PC-3 (cell line): ENCODE measurements around the gene EHMT1. TPM values are rescaled to one million over a fixed set of nuclear protein-coding genes. Genes with fewer than 3 reads are reported as not detected.

ENCODE experiments used
- ATAC-seq: fragments of 200-7000 bp; cut with Tn5 transposase; 2 replicates; pipeline ENCODE4 v1.9.1; 2020; ENCODE audit warnings: mild to moderate bottlenecking, moderate library complexity
- BruUV-seq: library from RNA; stranded (reverse); fragments of 400-500 nt; replicated peaks from 2 replicates; lab custom pipeline; 2021; lab: Mats Ljungman, UMichigan
- CTCF ChIA-PET: fragments of 300-600 bp; sonication (Branson Sonifier 250); formaldehyde crosslinking; loops from one replicate; lab custom pipeline; 2022; ENCODE audit warnings: antibody characterized with exemption; lab: Charles Lee
- POLR2A ChIA-PET: fragments of 300-600 bp; sonication (Branson Sonifier 250); formaldehyde crosslinking; loops from one replicate; lab custom pipeline; 2022; ENCODE audit warnings: antibody characterized with exemption; ENCODE audit not compliant: unreplicated experiment; lab: Charles Lee
- DNase-seq: peaks from one replicate; pipeline ENCODE4 v3.0.0-alpha.2; 2015
- H2AFZ ChIP-seq: fragments of 300-600 bp; sonication (generic); 2 replicates; pipeline ENCODE4 v1.6.0; 2016; ENCODE audit warnings: antibody characterized with exemption, low read length
- H3F3A ChIP-seq: fragments of 300-600 bp; sonication (generic); one replicate; pipeline ENCODE4 v1.6.0; 2017; ENCODE audit warnings: antibody characterized with exemption, low read length, control low read depth, mild to moderate bottlenecking; ENCODE audit not compliant: unreplicated experiment
- H3K27ac ChIP-seq: fragments of 300-600 bp; sonication (generic); 2 replicates; pipeline ENCODE4 v1.5.1; 2016; ENCODE audit warnings: mild to moderate bottlenecking, low read length
- H3K27me3 ChIP-seq: fragments of 300-600 bp; sonication (generic); 2 replicates; pipeline ENCODE4 v1.6.1; 2016; ENCODE audit warnings: low read length, mixed read lengths
- H3K36me3 ChIP-seq: fragments of 300-600 bp; sonication (generic); 2 replicates; pipeline ENCODE4 v1.6.1; 2016; ENCODE audit warnings: low read depth, mixed run types, low read length, mixed read lengths
- H3K4me1 ChIP-seq: fragments of 300-600 bp; sonication (generic); 2 replicates; pipeline ENCODE4 v1.5.1; 2016; ENCODE audit warnings: low read length; ENCODE audit not compliant: insufficient read depth
- H3K4me2 ChIP-seq: fragments of 300-600 bp; sonication (generic); 2 replicates; pipeline ENCODE4 v1.6.0; 2016; ENCODE audit warnings: low read length
- H3K4me3 ChIP-seq: fragments of 300-600 bp; sonication (generic); 2 replicates; pipeline ENCODE4 v1.5.1; 2016; ENCODE audit warnings: mild to moderate bottlenecking, low read length, mixed read lengths
- H3K79me2 ChIP-seq: fragments of 300-600 bp; sonication (generic); 2 replicates; pipeline ENCODE4 v1.6.1; 2017; ENCODE audit warnings: low read length, mixed read lengths
- H3K9ac ChIP-seq: fragments of 300-600 bp; sonication (generic); 2 replicates; pipeline ENCODE4 v1.6.0; 2016; ENCODE audit warnings: mild to moderate bottlenecking, low read length
- H3K9me2 ChIP-seq: fragments of 300-600 bp; sonication (generic); replicated peaks from 2 replicates; pipeline ENCODE4 v1.6.1; 2016; ENCODE audit warnings: mixed run types, low read length, mixed read lengths
- H3K9me3 ChIP-seq: fragments of 300-600 bp; sonication (generic); 2 replicates; pipeline ENCODE4 v1.6.1; 2016; ENCODE audit warnings: low read length, mixed read lengths
- H4K20me1 ChIP-seq: fragments of 300-600 bp; sonication (generic); 2 replicates; pipeline ENCODE4 v1.6.1; 2016; ENCODE audit warnings: low read length, mixed read lengths
- EZH2 ChIP-seq: fragments of 300-600 bp; sonication (generic); IDR thresholded peaks from one replicate; pipeline ENCODE4 v1.6.1; 2017; ENCODE audit warnings: antibody characterized with exemption, mild to moderate bottlenecking, low read length; ENCODE audit not compliant: unreplicated experiment
- EZH2phosphoT487 ChIP-seq: fragments of 300-600 bp; sonication (generic); IDR thresholded peaks from 2 replicates; pipeline ENCODE4 v1.6.1; 2018; ENCODE audit warnings: mild to moderate bottlenecking, antibody characterized with exemption, low read length, borderline replicate concordance
- intact Hi-C: fragments of 100-400 bp; cut with micrococcal nuclease; formaldehyde crosslinking; loops from 2 replicates; pipeline ENCODE4 v1.9.0; 2023
- total RNA-seq: library from RNA; depleted of rRNA; stranded (reverse); fragments of >200 nt; gene quantifications from 2 replicates; pipeline ENCODE4 v1.2.3, GENCODE V29; 2014
- TF ChIP-seq, protein P1 (sequence below): fragments of 300-600 bp; sonication (generic); conservative IDR thresholded peaks from 2 replicates; pipeline ENCODE4 v1.5.1; 2017; ENCODE audit warnings: antibody characterized with exemption, low read depth, mild to moderate bottlenecking, low read length

EHMT1 gene
- total RNA-seq, 1 experiment from 2014 or later: 42.8 TPM

DNA sequence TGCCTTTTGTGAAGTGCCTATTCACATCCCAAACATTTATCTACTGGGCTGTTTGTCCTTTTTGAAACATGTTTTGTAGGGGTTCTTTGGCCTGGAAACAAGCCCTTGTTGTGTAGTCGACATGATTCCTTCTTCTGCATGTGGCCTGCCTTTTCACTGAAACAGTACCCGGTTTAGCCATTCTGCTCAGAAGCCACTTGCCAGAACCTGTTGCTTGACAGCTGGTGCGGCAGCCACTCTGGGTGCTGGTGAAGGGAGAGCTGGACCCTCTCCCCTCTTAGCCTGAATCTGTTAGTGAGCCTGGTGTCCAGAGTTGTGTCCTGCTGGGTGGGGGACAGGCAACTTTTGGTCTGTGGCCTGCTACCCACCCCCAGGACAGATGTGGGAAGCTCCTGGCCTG lies 129.9 kb downstream of the EHMT1 start:
- ChIA-PET POLR2A (no interaction called here), CTCF (no interaction called here)
- BruUV-seq: no TSS peak
- Histone ChIP-seq H3K36me3 (peaks cover 4% of the 10 kb centered on the region; the same call in 1 of the 2 replicates), H3K27ac (no peak overlapping the region), H3K4me1 (peaks cover 6% of the 10 kb centered on the region; the same call in 1 of the 2 replicates), H3F3A (no peaks in the 10 kb centered on the region), H3K9me3 (no peaks in the 10 kb centered on the region), H2AFZ (no peak overlapping the region), H3K4me3 (no peak overlapping the region), H3K9ac (no peak overlapping the region), H4K20me1 (no peaks in the 10 kb centered on the region), H3K79me2 (no peaks in the 10 kb centered on the region), H3K9me2 (no peaks in the 10 kb centered on the region), H3K4me2 (no peak overlapping the region), H3K27me3 (no peaks in the 10 kb centered on the region)
- no peak for ATAC-seq
- intact Hi-C loops: no loop called here
- DNase-seq: no peak
- TF ChIP-seq EZH2 (no peak), EZH2phosphoT487 (no peak)
- TF ChIP-seq, protein P1, sequence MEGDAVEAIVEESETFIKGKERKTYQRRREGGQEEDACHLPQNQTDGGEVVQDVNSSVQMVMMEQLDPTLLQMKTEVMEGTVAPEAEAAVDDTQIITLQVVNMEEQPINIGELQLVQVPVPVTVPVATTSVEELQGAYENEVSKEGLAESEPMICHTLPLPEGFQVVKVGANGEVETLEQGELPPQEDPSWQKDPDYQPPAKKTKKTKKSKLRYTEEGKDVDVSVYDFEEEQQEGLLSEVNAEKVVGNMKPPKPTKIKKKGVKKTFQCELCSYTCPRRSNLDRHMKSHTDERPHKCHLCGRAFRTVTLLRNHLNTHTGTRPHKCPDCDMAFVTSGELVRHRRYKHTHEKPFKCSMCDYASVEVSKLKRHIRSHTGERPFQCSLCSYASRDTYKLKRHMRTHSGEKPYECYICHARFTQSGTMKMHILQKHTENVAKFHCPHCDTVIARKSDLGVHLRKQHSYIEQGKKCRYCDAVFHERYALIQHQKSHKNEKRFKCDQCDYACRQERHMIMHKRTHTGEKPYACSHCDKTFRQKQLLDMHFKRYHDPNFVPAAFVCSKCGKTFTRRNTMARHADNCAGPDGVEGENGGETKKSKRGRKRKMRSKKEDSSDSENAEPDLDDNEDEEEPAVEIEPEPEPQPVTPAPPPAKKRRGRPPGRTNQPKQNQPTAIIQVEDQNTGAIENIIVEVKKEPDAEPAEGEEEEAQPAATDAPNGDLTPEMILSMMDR: no peak

DNA sequence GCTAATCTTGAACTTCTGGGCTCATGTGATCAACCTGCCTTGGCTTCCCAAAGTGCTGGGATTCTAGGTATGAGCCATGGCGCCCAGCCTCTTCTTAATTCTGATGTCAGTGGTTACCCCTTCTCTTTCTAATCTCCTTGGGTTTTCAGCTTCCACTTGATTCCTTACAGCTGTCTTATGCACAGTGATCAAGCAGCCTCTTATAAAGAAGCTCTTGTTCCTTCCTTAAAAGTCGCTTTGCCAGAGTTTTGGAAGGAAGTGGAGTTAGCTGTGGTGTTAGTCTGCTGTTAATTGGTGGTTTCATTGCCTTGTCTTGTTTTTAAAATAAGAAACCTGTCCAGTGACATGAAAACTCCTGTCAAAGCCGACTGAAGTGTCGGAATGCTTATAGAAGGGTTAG lies 130.7 kb downstream of the EHMT1 start:
- TF ChIP-seq EZH2phosphoT487 (no peak), EZH2 (no peak)
- TF ChIP-seq, protein P1: no peak
- H3K27ac ChIP-seq: no peak overlapping the region
- H3K9me3 ChIP-seq: no peaks in the 10 kb centered on the region
- DNase-seq (no peak), ATAC-seq (no peak)
- H3K79me2 ChIP-seq: no peaks in the 10 kb centered on the region
- no peak overlapping the region for H2AFZ ChIP-seq
- ChIA-PET CTCF (no interaction called here), POLR2A (no interaction called here)
- no peak overlapping the region for H3K4me3 ChIP-seq
- peaks cover 6% of the 10 kb centered on the region; the same call in 1 of the 2 replicates for H3K4me1 ChIP-seq
- H3K36me3 ChIP-seq: peaks cover 4% of the 10 kb centered on the region; the same call in 1 of the 2 replicates
- H3F3A ChIP-seq: no peaks in the 10 kb centered on the region
- intact Hi-C loops: no loop called here
- BruUV-seq: no TSS peak
- no peaks in the 10 kb centered on the region for H3K9me2 ChIP-seq
- no peaks in the 10 kb centered on the region for H3K27me3 ChIP-seq
- no peak overlapping the region for H3K4me2 ChIP-seq
- no peak overlapping the region for H3K9ac ChIP-seq
- no peaks in the 10 kb centered on the region for H4K20me1 ChIP-seq

DNA sequence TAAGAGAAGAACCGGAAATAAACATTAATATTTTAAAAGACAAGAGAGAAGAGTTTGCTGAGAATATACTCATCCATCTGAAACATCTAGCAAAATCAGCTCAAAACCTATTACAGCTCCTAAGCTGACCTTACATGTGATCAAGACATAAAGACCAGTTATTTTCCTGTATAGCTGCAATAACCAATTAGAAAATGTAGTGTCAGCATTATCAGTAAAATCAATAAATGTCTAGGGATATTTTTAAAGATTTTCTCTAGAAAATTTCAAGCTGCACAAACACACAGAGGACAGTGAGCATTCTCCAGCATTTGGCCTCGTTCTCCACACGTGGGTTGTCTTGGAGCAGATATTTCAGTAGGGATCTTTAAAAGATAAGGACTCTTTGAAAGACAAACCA lies 131.2 kb downstream of the EHMT1 start:
- TF ChIP-seq, protein P1: no peak
- TF ChIP-seq EZH2: no peak
- no peak for TF ChIP-seq EZH2phosphoT487
- H3K4me2 ChIP-seq: no peak overlapping the region
- intact Hi-C loops: no loop called here
- ATAC-seq (no peak), DNase-seq (no peak)
- ChIA-PET POLR2A (no interaction called here), CTCF (no interaction called here)
- peaks cover 6% of the 10 kb centered on the region; the same call in 1 of the 2 replicates for H3K4me1 ChIP-seq
- no peak overlapping the region for H2AFZ ChIP-seq
- no peaks in the 10 kb centered on the region for H3F3A ChIP-seq
- no peak overlapping the region for H3K27ac ChIP-seq
- no peaks in the 10 kb centered on the region for H3K79me2 ChIP-seq
- no peaks in the 10 kb centered on the region for H3K9me2 ChIP-seq
- H3K4me3 ChIP-seq: no peak overlapping the region
- no peak overlapping the region for H3K9ac ChIP-seq
- no peaks in the 10 kb centered on the region for H3K27me3 ChIP-seq
- no peaks in the 10 kb centered on the region for H4K20me1 ChIP-seq
- no TSS peak for BruUV-seq
- peaks cover 4% of the 10 kb centered on the region; the same call in 1 of the 2 replicates for H3K36me3 ChIP-seq
- H3K9me3 ChIP-seq: no peaks in the 10 kb centered on the region
